NB4 (cell line): ENCODE measurements around the gene CREB5.

Source experiments
- DNase-seq: peaks from one replicate; pipeline ENCODE4 v3.0.0; 2010; ENCODE audit warnings: low read depth
- H3K4me3 ChIP-seq: one replicate; pipeline ENCODE4 v1.5.1; 2011; ENCODE audit warnings: mild to moderate bottlenecking, low read depth, low read length, moderate library complexity
- MYC ChIP-seq: IDR thresholded peaks from 2 replicates; pipeline ENCODE4 v1.6.1; 2011; ENCODE audit warnings: low read depth, low read length
- POLR2A ChIP-seq: IDR thresholded peaks from 2 replicates; pipeline ENCODE4 v1.6.1; 2011; ENCODE audit warnings: mild to moderate bottlenecking; ENCODE audit not compliant: insufficient read length; ENCODE audit errors: extremely low read depth
- TF ChIP-seq, protein P1 (sequence below): IDR thresholded peaks from 2 replicates; pipeline ENCODE4 v1.6.1; 2011; ENCODE audit warnings: low read depth, low read length
- TF ChIP-seq, protein P2 (sequence below): IDR thresholded peaks from one replicate; pipeline ENCODE4 v1.5.1; 2012; ENCODE audit warnings: low read depth, low read length

The CREB5 gene

DNA sequence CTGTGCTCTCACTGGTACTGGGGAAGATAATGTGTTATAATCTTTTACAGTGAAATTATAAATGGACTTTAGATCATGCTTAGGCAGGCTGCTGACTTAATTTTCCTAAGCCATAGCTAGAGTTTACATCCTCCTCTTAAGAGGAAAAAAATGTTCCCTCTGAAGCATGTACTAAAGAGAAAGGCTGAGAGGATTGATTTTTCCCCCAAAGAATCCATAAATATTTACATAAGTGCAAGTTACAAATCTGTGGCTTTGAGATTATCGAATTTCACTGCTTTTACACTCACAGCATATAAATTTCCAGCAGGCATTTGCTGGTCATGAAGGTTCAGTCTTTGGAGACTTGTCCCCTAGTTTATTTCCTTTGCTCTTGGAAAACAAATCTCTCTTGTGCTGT lies 43.7 kb downstream of the CREB5 start:
- TF ChIP-seq POLR2A (no peak), MYC (no peak)
- TF ChIP-seq, protein P1, sequence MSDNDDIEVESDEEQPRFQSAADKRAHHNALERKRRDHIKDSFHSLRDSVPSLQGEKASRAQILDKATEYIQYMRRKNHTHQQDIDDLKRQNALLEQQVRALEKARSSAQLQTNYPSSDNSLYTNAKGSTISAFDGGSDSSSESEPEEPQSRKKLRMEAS = no peak
- TF ChIP-seq, protein P2, sequence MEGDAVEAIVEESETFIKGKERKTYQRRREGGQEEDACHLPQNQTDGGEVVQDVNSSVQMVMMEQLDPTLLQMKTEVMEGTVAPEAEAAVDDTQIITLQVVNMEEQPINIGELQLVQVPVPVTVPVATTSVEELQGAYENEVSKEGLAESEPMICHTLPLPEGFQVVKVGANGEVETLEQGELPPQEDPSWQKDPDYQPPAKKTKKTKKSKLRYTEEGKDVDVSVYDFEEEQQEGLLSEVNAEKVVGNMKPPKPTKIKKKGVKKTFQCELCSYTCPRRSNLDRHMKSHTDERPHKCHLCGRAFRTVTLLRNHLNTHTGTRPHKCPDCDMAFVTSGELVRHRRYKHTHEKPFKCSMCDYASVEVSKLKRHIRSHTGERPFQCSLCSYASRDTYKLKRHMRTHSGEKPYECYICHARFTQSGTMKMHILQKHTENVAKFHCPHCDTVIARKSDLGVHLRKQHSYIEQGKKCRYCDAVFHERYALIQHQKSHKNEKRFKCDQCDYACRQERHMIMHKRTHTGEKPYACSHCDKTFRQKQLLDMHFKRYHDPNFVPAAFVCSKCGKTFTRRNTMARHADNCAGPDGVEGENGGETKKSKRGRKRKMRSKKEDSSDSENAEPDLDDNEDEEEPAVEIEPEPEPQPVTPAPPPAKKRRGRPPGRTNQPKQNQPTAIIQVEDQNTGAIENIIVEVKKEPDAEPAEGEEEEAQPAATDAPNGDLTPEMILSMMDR = no peak

DNA sequence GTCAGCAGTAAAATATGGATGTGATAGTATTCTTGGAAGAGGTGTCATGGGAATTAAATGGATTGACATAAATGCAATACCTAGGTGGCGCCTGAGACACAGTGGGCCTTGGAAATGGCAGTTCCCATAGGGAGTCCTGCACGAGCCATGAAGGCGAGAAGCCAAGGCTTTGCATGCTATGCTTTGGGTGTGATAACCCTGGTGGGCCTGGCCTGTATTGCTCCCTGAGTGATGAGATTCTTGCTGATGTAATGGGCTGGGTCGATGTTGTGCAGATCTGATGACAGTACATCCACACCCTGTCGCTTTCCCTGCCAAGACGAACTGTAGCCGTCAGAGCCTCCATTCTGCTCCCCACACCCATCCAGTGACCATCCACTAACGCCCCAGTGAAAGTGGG lies 46.4 kb downstream of the CREB5 start:
- TF ChIP-seq MYC (no peak), POLR2A (no peak)
- TF ChIP-seq, protein P2 = no peak
- TF ChIP-seq, protein P1 = no peak
- DNase-seq = no peak
- H3K4me3 ChIP-seq = no peak overlapping the region

More for the DNA sequence above, 43.7 kb downstream of the CREB5 start:
- no peak for DNase-seq
- H3K4me3 ChIP-seq = no peak overlapping the region

DNA sequence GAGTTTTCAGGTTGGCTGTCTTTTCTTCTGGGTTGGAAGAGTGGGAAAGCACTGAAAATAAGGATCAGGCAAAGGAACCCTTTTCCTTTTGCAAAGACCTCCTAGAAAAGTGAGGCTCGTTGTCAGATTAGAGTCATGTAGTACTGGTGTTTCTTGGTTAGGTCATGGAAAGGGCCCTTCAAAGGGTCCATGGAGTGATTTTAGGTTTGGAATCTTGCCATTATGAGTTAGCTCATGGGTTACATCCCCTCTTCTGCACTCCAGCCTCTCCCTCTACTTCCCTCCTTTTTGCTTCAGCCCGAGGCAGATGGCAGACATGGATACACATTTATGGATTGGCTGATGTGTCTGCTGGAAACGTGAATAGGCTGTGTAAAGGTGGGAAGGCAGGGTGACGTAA lies 47.0 kb downstream of the CREB5 start:
- H3K4me3 ChIP-seq = no peak overlapping the region

DNA sequence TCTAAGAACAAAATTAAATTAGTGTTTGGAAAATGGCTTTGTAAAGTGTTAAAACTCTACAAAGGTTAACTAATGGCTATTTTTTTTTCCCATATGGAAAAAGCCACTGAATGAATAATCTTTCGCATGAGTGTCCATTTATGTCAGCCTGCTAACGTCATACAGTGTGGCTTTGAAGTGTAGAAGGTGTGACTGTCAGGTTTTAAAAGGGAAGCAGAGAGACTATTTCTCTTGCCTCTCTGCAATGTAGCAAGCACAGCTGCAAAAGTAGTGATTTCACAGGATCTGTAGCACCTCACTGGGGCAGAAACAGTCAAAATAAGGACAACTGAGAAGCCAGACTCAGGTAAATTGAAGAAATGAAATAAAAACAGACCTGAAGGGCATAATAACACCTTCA lies 53.4 kb downstream of the CREB5 start:
- TF ChIP-seq, protein P1 = no peak
- TF ChIP-seq, protein P2 = no peak
- no peak for TF ChIP-seq MYC
- no peak for TF ChIP-seq POLR2A
- DNase-seq = no peak
- H3K4me3 ChIP-seq = no peak overlapping the region

More for the DNA sequence above, 47.0 kb downstream of the CREB5 start:
- TF ChIP-seq, protein P2 = no peak
- TF ChIP-seq, protein P1 = no peak
- TF ChIP-seq POLR2A = no peak
- no peak for DNase-seq

DNA sequence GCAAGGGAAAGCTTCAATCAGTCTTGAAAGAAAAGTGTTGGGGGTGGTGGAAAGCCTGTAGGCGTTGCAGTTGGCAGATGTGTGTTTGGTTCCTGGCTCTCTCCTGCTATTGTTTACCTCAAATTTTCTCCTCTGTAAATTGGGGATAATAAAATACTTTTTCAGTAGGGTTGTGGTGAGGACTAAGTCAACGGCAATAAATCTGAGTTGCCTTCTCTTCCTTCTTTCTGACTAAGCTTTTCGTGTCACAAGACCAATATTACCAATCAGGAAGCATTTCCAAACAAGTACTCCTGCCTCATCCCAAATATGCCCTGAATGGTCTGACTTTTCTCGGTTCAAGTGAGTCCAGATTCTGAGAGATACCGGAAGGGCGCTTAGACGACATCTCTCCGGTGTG lies 54.0 kb downstream of the CREB5 start:
- no peak for DNase-seq
- TF ChIP-seq POLR2A (no peak), MYC (no peak)
- TF ChIP-seq, protein P1 = no peak
- no peak overlapping the region for H3K4me3 ChIP-seq

DNA sequence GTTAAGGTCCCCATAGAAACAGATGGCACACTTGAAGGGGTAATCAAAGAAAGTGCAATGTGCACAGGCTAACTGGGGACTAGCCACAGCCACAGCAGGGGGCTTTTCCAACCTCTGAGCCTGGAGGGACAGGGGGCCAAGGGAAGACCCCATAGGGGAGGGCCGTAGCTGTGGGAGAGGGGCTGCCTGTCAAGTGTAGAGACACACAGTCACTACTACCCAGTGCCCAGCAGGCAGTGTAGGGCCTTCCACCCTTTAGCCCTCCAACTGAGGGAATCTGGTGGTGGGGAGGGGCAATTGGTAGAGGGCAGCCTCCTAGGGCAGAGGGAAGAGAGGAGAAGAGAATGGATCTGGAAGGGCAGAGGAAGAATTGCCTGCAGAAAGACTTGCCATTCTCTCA lies 54.6 kb downstream of the CREB5 start:
- no peak overlapping the region for H3K4me3 ChIP-seq
- no peak for DNase-seq
- TF ChIP-seq, protein P2 = no peak
- TF ChIP-seq POLR2A (no peak), MYC (no peak)
- TF ChIP-seq, protein P1 = no peak
